GM12873 (cell line): ENCODE data around the gene TMEM80.

ENCODE experiments used
- TF ChIP-seq, protein P1 (sequence below): IDR thresholded peaks from 2 replicates; pipeline ENCODE4 v1.5.1; 2012; ENCODE audit warnings: low read depth, mild to moderate bottlenecking, moderate library complexity, low read length, control low read depth; ENCODE audit not compliant: insufficient read depth; ENCODE audit errors: missing control alignments

TMEM80 gene

DNA sequence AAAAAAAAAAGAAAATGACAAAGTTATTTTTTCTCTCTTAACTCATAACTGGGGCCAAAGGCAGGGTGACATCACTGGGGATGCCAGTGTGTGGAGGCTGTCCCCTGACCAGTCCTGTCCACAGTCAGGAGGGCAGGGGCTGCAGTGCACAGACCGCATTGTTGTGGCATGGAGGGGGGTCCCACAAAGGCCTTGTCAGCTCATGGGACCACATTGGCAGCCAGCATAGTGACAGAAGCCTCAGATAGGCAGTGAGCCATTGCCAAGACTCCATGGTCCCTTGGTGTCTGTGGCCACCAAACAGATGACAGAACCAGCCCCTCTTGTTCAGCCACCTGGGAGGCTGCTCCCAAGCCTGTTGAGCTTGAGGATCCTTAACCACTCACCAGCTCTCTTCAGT lies 4.1 kb downstream of the TMEM80 start:
- TF ChIP-seq, protein P1, sequence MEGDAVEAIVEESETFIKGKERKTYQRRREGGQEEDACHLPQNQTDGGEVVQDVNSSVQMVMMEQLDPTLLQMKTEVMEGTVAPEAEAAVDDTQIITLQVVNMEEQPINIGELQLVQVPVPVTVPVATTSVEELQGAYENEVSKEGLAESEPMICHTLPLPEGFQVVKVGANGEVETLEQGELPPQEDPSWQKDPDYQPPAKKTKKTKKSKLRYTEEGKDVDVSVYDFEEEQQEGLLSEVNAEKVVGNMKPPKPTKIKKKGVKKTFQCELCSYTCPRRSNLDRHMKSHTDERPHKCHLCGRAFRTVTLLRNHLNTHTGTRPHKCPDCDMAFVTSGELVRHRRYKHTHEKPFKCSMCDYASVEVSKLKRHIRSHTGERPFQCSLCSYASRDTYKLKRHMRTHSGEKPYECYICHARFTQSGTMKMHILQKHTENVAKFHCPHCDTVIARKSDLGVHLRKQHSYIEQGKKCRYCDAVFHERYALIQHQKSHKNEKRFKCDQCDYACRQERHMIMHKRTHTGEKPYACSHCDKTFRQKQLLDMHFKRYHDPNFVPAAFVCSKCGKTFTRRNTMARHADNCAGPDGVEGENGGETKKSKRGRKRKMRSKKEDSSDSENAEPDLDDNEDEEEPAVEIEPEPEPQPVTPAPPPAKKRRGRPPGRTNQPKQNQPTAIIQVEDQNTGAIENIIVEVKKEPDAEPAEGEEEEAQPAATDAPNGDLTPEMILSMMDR, result no peak

DNA sequence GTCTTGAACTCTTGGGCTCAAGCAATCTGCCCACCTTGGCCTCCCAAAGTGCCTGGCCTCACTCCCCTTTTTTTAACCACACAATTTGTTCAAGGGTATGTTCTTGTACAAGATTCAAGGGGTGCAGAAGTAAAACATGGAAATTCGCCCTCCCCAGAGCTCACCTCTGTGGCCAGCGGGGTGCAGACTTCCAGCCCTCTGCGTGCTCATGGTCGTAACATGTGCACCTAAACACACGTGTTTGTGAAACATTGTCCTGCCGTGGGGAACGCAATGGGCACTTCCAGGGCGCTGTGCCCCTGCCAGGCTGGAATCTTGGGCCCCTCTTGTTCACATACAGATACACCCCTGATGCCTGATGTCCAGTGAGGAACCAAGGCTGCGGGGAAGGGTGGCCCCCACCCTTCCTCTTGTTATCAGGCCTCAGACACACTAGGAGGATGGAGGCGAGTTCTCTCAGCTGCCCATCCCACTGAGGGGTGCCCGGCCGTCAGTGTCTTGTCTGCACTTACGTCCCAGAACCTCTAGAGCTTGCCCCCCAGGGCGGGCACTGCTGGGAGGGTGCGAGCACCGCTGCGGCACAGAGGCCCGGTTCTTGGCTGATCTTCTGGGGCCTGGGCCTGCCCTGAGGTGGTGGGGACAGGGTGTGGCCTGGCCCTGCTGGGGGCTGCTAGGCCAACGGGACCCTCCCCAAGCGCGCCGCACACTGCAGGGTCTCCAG lies 6.3 kb downstream of the TMEM80 start:
- TF ChIP-seq, protein P1, result no peak

DNA sequence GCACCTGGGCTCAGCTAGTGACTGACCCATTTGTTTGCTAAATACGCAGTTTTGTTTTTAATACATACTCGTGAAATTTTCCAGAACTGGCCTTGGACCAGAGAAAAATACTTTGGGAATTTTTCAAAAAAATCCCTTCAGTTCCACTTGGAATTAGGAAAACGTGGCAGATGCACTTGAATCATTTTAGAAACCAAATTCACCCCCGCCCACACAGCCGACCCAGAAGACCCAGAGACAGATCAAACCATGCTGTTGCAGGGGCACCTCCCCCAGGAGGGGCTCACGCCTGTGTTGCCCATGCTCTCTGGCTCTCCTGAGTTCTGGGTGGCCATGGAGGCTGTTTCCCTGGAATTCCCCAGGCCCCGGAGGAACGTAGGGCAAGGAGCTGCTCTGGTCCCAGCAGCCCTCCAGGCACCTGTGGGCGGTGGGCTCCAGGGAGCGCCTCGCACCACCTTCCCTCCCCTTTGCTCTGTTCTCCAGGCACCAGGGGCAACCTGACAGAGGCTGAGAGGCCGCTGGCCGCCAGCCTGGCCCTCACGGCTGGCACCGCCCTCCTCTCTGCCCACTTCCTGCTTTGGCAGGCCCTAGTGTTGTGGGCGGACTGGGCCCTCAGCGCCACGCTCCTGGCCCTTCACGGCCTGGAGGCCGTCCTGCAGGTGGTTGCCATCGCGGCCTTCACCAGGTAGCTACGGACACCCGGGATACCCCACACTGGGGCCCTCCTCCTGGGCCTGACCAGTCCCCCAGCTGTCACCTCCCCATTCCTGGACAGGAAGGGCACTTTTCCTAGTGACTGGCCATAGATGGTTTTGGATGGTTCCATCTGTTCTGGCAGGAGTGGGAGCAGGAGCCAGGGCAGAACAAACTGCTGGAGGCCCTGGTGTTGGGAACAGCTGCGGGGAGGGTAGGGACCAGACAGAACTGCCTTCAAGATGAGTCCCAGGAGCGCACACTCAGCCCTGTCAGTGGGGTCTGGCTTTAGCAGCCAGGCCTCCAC lies 7.1 kb downstream of the TMEM80 start:
- TF ChIP-seq, protein P1, result no peak

DNA sequence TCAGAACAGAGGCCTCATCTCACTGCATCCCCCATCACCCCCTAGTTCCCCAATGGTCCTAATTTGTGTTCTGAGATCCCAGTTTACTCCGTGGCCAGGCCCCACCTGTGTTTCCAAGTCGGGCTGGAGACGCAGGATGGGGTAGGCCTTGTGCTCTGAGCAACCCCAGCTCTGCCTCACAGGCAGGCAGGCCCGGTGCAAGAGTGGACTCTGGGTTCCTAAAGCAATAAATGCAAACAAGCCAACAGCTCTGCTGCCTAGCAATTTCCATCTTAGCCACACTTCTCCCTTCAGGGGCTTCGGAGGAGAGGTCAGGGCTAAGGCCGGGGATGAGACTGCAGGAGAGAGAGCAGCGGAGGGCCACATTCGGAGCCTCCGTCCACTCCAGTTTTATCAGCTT lies 7.9 kb downstream of the TMEM80 start:
- TF ChIP-seq, protein P1, result no peak

DNA sequence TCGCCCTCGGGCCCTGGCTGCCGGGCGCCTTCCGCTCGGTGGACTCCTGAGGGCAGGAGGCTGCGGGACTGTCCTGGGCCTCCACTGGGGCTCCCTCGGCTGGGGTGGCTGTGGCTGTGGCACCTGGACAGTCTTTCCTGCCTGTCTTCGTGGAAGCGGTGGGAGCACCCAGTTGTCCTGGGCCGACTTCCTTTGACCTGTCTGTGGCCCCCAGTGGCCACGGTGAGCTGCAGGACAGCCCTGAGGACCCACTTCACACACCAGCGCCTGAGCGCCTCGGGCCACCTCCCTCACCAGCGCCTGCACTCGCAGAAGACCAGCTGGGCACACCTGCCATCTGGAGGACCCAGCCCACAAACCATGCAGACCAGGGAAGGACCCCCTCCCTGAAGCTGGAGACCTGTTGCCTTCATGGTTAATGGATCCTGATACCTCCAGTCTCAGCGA lies 8.6 kb downstream of the TMEM80 start:
- TF ChIP-seq, protein P1, result no peak

DNA sequence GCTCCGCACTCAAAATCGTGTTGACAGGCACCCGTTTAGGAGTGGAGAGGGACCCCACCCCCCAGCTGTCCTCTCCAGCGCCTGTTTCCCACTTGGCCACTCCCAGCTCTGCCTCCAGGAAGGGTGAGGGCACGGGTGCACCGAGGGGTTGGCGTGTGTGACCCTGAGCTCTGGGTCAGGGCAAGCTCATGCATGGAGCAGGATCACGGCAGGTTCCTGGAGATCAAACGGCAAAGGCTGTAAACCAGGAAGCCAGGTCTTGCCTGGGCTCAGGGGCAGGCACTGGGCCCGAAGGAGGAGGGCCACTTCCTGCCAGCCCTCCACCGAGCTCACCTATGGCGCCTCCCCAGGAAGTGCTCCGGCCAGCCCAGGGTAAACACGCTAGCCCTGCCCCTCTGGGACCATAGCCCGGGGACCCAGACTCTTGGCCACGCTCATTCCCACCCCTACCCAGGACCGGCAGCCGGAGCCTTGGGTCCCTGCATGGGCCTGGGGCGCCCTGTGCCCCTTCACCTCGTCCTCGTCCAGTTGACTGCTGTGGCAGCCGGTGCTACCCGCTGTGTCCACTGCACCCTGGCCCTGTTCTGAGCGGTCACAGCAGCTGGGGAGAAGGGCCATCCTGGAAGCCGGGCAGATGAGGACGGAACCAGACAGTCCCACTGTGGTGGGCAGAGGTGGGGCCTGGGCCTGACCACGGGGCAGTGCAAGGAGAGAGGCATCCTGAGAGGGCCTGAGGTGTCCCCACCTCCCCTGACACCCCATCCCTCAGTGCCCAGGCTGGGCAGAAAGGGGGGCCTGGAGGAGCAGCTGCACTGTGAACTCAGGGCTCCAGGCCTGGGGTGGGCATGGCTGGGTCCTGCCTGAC lies 9.4 kb downstream of the TMEM80 start:
- TF ChIP-seq, protein P1, result no peak
